Stimulated activated CD8-positive, alpha-beta memory T cell treated with anti-CD3 and anti-CD28 coated beads, Interleukin-7, amount 100 ng/mL, for 48 hours (primary cell): Measurements from ENCODE around the gene CNPY2.
"Not testable (repeated sequence)": the region's sequence is repeated elsewhere in the genome, so short reads cannot be mapped to it uniquely, and the experiment has no call there.

Experiments
- DNase-seq, 2 donors: peaks; one replicate each; pipeline ENCODE4 v3.0.0-alpha.2; 2020; ENCODE audit warnings: low read depth in 1 of 2; ENCODE audit errors: extremely low read depth in 1 of 2

Gene CNPY2

DNA sequence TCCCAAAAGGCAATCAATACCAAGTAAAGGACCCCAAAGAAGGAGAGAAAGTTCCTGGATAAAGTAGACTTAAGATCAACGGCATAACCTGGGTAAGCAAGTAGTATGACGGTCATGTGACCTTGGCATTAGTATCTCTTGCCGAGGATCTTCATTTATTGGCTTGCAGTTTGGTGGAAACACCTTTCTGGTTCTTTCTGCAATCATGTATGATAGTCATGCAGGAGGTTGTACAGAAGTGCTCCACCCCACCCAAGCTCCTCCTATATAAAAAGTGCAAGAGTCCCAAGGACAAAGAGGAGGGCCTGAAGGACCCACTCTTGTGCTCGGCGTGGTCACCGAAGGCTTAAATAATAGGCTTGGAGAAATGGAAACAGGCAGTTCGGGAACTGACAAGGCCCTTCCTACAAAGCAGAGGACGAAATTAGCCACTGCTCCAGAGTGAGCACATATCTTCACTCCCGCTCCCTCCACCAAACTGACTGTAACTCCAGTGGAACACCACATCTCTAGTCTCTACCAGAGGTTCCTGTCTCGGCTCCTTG is 16.4 kb downstream of the CNPY2 start:
- DNase-seq: no peak

DNA sequence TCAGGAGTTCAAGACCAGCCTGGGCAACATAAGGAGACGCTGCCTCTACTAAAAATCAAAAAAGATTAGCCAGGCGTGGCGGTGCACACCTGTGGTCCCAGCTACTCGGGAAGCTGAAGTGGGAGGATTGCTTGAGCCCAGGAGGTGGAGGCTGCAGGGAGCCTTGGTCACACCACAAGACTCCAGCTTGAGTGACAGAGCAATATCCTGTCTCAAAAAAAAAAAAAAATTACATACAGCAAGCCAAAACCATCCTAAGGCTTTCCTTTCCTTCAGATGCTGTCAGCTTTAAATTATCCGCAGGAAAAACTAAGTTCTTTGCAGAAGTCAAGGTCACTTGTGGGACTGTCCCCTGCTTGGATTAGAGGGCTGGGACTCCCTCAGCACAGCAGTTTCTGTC is 17.0 kb downstream of the CNPY2 start:
- DNase-seq: no peak

DNA sequence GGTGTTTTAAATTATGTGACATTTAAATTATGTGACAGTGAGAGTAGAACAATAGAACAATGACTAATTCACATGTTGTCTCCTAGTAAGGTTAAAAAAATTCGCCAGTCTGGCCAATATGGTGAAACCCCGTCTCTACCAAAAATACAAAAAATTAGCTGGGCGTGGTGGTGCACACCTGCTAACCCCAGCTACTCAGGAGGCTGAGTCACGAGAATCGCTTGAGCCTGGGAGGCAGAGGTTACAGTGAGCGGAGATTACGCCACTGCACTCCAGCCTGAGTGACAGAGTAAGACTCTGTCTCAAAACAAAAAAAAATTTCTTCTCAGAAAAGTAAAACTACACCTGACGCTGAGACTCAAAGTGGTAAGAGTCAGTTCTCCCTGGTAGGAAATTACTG is 18.4 kb downstream of the CNPY2 start:
- no peak for DNase-seq

- DNase-seq: no peak
These were observed 19.5 kb downstream of the CNPY2 start for GRCh38 chr12:56296295-56296694.

DNA sequence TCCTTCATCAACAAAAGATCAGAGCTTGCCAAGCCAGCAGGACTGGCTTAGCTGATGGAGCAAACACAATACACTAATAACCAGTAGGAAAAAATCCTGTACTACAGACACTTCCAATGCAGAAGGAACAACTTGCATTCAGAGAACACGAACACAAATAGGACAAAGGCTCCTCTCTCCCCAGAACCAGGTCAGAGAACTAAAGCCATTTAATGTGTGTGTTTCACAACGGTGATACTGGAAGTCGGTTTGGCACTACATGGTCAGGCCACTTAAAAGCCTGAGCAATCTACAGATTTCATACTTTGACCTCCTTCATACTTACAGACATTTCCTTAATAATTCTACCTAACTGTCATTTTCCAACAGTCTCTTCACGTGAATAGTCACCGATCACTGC is 22.0 kb downstream of the CNPY2 start:
- no peak for DNase-seq

DNA sequence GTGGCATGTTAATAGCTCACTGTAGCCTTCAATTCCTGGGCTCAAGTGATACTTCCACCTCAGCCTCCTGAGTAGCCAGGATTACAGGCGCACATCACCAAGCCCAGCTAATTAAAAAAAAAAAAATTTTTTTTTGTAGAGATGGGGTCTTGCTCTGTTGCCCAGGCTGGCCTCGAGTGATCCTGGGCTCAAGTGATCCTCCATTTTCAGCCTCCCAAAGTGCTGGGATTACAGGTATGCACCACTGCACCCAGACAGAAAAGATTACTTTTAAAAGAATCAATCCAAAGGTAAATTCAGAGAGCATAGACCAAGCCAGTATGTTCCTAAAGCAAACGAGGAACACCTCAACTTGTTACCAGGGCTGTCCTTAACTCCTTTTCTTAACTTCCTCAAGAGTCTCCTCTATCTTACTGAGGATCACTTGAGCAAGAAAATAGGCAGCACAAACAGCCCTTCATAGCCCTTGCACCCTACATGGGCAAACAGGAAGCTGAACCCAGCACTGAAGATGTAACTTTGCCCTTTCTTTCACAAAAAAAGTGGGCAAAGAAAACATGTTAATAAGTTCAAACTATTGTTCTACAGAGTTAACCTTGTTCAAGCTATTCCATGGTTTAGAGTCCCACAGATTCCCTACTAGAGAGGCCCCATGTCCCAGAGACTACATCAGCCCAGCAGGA is 26.9 kb downstream of the CNPY2 start:
- DNase-seq: no peak

- DNase-seq: no peak
These were observed 29.6 kb downstream of the CNPY2 start for GRCh38 chr12:56286044-56286830.

- DNase-seq: not testable (repeated sequence)
These were observed 31.5 kb downstream of the CNPY2 start for GRCh38 chr12:56284263-56284662.

GRCh38 chr12:56282579-56282978 is 33.2 kb downstream of the CNPY2 start:
- DNase-seq: no peak

- DNase-seq: no peak
These were observed 33.8 kb downstream of the CNPY2 start for GRCh38 chr12:56282030-56282429.

DNA sequence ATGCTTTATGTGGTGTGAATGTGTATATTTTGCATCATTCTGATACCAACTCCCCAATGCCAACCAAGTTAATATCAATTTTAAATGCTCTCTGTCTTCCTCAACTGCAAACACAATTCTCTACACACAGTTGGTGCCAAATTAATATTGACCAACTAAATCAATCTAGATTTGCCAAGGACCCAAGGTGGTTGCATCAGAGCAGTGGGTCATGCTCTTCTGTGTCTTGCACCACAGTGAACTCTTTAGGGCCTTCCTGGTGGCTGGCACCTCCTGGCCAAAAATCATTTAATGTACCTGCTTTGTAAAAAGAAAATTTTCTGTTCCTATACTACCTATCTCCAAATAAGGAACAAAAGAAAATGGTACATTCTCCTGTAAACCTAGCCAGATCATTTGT is 34.9 kb downstream of the CNPY2 start:
- DNase-seq: no peak

GRCh38 chr12:56278905-56279304 is 36.9 kb downstream of the CNPY2 start:
- DNase-seq: no peak

DNA sequence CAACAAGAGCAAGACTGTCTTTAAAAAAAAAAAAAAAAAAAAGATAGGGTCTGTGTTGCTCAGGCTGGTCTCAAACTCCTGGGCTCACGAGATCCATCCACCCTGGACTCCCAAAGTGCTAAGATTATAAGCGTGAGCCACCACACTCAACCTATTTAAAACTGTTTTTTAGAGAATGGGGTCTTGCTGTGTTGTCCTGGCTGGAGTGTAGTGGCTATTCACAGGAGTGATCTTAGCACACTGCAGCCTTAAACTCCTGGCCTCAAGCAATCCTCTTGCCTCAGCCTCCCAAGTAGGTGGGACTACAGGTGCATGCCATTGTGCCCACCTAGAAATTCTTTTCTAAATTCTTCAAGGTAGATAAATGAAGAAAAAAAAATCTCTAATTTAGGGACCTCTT is 41.5 kb downstream of the CNPY2 start:
- DNase-seq: no peak

GRCh38 chr12:56272468-56272867 is 43.3 kb downstream of the CNPY2 start:
- DNase-seq: not testable (repeated sequence)

DNA sequence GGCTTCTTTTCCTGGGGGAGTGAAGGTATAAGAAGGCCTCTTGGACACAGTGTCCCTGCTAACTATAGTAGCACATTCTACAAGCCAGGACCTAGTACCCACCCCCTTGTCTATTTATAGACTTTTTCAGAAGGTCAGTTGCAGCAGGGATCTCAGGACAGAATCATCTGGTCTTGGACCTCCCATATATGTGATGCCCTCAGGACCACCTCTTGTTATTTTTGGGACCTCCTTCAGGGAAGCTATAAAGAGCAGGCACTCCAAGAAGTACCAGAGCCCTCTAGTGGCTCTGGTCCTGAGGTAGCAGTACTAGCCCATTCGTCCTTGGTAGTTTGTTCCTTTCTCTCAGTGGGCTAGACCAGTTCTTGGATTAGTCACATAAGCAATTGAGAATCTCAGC is 44.8 kb downstream of the CNPY2 start:
- DNase-seq: no peak

- no peak for DNase-seq
These were observed 48.2 kb downstream of the CNPY2 start for GRCh38 chr12:56267443-56268071.

- peak; percentile 67 to 80 for DNase-seq
These were observed 48.9 kb downstream of the CNPY2 start, which contains the start of gene COQ10A for GRCh38 chr12:56266693-56267442. TSS of gene COQ10A (plus strand) at chr12:56266942. CDS start at chr12:56267119, 177 bp downstream.

DNA sequence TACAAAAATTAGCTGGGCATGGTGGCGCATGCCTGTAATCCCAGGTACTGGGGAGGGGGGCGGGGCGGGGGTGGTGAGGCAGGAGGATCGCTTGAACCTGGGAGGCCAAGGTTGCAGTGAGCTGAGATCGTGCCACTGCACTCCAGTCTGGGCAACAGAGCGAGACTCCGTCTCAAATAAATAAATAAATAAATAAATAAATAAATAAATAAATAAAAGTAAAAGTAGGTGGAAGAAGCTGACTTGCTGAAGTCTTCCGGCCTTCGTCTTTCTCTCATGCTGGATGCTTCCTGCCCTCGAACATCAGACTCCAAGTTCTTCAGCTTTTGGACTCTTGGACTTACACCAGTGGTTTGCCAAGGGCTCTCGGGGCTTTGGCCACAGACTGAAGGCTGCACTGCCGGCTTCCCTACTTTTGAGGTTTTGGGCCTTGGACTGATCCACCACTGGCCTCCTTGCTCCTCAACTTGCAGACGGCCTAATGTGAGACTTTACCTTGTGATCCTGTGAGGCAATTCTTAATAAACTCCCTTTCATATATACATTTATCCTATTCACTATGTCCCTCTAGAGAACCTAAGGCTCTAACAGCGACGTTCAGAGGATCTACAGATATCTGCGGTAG is 49.6 kb downstream of the CNPY2 start:
- not testable (repeated sequence) for DNase-seq

GRCh38 chr12:56262955-56263354 is 52.8 kb downstream of the CNPY2 start:
- not testable (repeated sequence) for DNase-seq

- DNase-seq: no peak
These were observed 54.1 kb downstream of the CNPY2 start for GRCh38 chr12:56261503-56262232.
